ENCODE data around the gene SERTAD4. TPM values are rescaled to one million over a fixed set of nuclear protein-coding genes. Genes with fewer than 3 reads are reported as not detected.

Gene SERTAD4
- total RNA-seq, 4 donors from 2014 or later = 9.6 to 18.1 (median 14.9) TPM

DNA sequence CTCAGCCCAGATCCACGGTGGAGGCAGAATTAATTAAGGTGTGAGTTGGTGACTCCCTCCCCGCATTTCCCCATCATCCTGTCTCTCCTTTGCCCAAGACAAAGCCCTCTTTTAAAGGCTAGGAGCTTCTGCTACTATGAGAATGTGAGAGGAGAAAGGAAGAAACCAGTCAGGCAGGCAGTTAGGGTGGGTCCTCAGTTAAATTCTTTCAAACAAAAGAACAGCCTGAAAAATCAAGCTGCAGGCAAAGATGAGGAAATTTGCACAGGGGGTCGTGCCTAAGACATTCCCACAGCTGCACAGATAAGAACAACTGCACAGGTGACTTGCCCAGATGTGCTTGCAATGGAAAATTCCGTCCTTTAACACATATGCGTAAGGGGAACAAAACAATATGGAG lies 47.6 kb downstream of the SERTAD4 start:
- TF ChIP-seq POLR2A (IDR thresholded peaks at IDR 0.05) = no peak
- TF ChIP-seq, protein P1, sequence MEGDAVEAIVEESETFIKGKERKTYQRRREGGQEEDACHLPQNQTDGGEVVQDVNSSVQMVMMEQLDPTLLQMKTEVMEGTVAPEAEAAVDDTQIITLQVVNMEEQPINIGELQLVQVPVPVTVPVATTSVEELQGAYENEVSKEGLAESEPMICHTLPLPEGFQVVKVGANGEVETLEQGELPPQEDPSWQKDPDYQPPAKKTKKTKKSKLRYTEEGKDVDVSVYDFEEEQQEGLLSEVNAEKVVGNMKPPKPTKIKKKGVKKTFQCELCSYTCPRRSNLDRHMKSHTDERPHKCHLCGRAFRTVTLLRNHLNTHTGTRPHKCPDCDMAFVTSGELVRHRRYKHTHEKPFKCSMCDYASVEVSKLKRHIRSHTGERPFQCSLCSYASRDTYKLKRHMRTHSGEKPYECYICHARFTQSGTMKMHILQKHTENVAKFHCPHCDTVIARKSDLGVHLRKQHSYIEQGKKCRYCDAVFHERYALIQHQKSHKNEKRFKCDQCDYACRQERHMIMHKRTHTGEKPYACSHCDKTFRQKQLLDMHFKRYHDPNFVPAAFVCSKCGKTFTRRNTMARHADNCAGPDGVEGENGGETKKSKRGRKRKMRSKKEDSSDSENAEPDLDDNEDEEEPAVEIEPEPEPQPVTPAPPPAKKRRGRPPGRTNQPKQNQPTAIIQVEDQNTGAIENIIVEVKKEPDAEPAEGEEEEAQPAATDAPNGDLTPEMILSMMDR (IDR thresholded peaks at IDR 0.05) = no peak
- intact Hi-C loops (cut with DNase I; ENCODE audit: low total_unique reads) = no loop called here
- no peak overlapping the region for H3K4me3 ChIP-seq (ENCODE audit: low read depth, poor library complexity, severe bottlenecking)
- 74 to 83% methylated on average over 5 of the region's 5 CpGs for WGBS, 2 donors
- DNase-seq (ENCODE audit: low spot score in 2 of 2) = no peak

DNA sequence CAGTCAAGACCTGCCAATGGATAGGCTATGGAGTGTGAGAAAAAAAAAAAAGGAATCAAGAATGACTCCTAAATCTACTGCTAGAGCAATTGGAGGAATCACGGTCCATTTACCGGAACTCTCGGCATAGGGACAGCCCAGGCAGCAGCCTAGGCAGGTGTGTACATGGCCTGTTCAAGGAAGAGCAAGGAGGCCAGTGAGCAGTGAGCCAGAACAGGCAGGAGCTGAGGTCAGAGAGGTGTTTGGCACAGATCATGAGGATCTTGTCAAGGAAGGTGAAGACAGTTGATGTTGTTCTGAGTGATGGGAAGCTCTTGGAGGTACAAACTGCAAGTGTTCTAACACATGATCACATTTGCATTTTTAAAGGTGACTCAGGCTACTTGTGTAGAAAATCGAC lies 55.5 kb downstream of the SERTAD4 start:
- H3K4me3 ChIP-seq (ENCODE audit: low read depth, poor library complexity, severe bottlenecking) = no peak overlapping the region
- no peak for DNase-seq (ENCODE audit: low spot score in 2 of 2)
- intact Hi-C loops (cut with DNase I; ENCODE audit: low total_unique reads) = no loop called here
- TF ChIP-seq, protein P1 (IDR thresholded peaks at IDR 0.05) = no peak
- TF ChIP-seq POLR2A (IDR thresholded peaks at IDR 0.05) = no peak
- 60 to 80% methylated on average over 4 of the region's 4 CpGs for WGBS, 2 donors

DNA sequence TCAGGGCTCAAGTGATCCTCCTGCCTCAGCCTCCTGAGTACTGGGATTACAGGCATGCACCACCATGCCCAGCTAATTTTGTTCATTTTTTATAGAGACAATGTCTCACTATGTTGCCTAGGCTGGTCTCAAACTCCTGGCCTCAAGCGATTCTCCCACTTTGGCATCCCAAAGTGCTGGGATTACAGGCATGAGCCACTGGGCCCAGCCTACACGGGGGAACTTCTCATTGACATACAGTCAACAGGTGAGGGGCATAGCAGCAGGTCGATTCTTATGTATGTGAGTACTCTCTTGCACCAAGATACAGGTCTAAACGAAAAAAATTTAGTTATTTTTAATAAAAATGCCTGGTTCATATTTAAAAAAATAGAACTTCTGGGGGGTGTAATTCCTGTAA lies 56.7 kb downstream of the SERTAD4 start:
- no peak for TF ChIP-seq POLR2A (IDR thresholded peaks at IDR 0.05)
- TF ChIP-seq, protein P1 (IDR thresholded peaks at IDR 0.05) = no peak
- 85 to 94% methylated on average over 4 of the region's 4 CpGs for WGBS, 2 donors
- DNase-seq (ENCODE audit: low spot score in 2 of 2) = no peak
- no peak overlapping the region for H3K4me3 ChIP-seq (ENCODE audit: low read depth, poor library complexity, severe bottlenecking)
- intact Hi-C loops (cut with DNase I; ENCODE audit: low total_unique reads) = no loop called here

DNA sequence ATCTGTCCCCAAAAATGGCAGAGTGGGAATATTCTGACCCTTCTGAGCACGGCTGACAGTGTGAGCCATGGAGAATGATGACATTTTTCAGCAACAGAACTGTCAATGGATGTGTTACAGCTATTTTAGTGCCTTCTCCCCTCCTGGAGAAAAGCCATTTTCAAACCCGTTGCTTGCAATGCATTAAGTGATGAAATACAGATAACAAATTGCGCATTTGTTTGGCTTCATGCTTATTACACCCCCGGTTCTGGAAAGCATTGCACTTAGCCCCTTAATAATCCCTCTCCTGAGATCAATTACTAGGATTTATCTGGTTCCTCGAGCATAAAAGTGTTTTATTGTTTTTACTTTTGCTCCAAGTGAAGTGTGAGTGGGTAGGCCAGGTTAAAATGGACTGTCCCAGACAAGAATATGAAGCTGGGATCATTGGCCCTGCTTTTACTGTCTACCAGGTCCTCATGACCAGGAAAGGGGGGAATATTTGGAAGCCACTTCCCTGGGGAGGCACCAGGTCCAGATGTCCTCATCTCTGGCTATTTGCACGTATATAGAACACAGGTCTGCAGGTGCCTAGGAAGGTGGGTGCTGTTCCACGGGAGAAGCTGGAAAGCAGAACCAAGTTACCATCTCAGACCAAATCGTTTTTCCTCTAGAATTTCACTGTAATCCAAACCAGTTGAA lies 58.6 kb downstream of the SERTAD4 start:
- no peak for DNase-seq (ENCODE audit: low spot score in 2 of 2)
- no peak for TF ChIP-seq POLR2A (IDR thresholded peaks at IDR 0.05)
- TF ChIP-seq, protein P1 (IDR thresholded peaks at IDR 0.05) = no peak
- H3K4me3 ChIP-seq (ENCODE audit: low read depth, poor library complexity, severe bottlenecking) = no peak overlapping the region
- intact Hi-C loops (cut with DNase I; ENCODE audit: low total_unique reads) = no loop called here
- WGBS, 2 donors = 39 to 56% methylated on average over 8 of the region's 8 CpGs

DNA sequence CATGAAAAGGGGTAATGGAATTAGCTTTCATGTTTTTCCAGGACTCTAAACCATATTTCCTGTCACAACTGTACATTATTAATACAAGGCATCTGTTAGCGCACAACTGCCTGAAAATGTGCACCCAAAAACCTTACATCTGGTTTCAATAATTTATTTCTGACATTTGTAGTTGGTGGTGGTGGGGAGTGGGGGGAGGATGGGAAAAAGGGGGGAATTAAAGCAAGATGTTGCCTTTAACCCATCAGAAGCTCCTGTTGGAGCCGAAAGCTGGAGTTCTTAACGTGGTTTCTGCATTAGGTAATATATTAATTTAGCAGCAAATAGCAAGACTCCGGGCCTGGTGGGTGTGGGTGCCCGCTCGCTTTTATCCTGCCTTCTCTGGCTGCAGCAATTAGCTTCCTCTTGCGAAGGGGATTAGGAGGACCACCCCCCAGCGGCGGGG lies 59.2 kb downstream of the SERTAD4 start:
- no peak overlapping the region for H3K4me3 ChIP-seq (ENCODE audit: low read depth, poor library complexity, severe bottlenecking)
- no peak for TF ChIP-seq POLR2A (IDR thresholded peaks at IDR 0.05)
- TF ChIP-seq, protein P1 (IDR thresholded peaks at IDR 0.05) = no peak
- no peak for DNase-seq (ENCODE audit: low spot score in 2 of 2)
- intact Hi-C loops (cut with DNase I; ENCODE audit: low total_unique reads) = no loop called here
- 22 to 29% methylated on average over 9 of the region's 9 CpGs for WGBS, 2 donors
